ENCODE data around the gene SLC18A3. TPM values are rescaled to one million over a fixed set of nuclear protein-coding genes. Genes with fewer than 3 reads are reported as not detected.

The SLC18A3 gene
- total RNA-seq, 2 experiments from 2014 or later, result not detected

DNA sequence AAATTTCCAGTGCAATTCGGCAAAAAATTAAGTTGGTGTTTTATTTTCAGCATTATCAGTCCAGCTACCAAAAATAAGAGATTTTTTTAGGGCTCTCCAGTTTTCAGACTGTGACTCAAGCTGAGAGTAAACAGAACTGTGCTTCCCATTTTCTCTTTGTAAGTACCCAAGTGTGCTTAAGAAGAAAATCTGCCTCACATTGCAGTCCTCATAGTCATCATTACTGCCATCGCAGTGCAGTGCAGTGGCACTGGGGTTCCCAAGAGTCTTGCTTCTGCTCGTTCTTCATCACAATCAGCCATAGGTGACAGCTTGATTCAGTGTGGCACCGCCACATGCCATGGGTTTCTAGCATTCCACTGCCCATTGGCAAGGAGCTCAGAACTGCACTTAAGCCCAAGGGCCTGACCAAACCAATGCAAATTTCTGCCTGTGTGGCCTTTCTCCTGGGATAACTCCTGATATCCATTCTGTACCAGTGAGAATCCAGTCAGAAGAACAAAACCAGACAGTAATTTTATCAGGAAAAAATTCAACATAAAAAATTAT lies 45.6 kb upstream of the SLC18A3 start:
- Histone ChIP-seq H3K4me1 (ENCODE audit: insufficient read depth, low read length) (no peaks in the 10 kb centered on the region), H3K27ac (ENCODE audit: low read depth in 1 of 2, low read length in 2 of 2) (no peak overlapping the region), H3K4me3 (ENCODE audit: low read length) (no peak overlapping the region), H3K9me3 (ENCODE audit: control insufficient read depth in 1 of 2, insufficient read depth in 1 of 2, low read length in 2 of 2) (no peaks in the 10 kb centered on the region), H3K27me3 (ENCODE audit: control insufficient read depth in 1 of 2, insufficient read depth in 2 of 2, low read length in 2 of 2) (peaks cover 0 to 20% of the 10 kb centered on the region in 2 experiments), H3K36me3 (ENCODE audit: insufficient read depth, low read length) (no peaks in the 10 kb centered on the region)
- Mint-ChIP-seq H3K27me3 (peaks cover 45% of the 10 kb centered on the region), H3K4me1 (ENCODE audit: low read depth) (no peaks in the 10 kb centered on the region), H3K27ac (no peak overlapping the region), H3K4me3 (no peak overlapping the region), H3K9me3 (no peaks in the 10 kb centered on the region), H3K36me3 (ENCODE audit: low read depth) (no peaks in the 10 kb centered on the region)
- TF ChIP-seq CTCF (IDR thresholded peaks at IDR 0.05), result no peak
- no peak for DNase-seq
- intact Hi-C loops (cut with DNase I, micrococcal nuclease), result no loop called here
- ATAC-seq (ENCODE audit: poor library complexity), result no peak
- POLR2A ChIA-PET, result no interaction called here
- CTCF ChIA-PET, result no interaction called here

DNA sequence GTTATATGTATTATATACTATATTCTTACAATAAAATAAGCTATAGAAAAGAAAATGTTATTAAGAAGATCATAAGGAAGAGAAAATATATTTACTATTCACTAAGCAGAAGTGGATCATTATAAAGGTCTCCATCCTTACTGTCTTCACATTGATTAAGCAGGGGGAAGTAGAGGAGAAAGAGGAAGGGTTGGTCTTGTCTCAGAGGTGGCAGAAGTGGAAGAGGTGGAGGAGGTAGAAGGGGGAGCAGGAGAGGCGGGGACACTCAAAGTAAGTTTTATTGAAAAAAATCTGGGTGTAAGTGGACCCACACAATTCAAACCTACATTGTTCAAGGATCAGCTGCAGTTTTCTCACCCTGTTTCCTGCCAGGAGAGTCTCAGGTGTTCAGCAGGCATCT lies 42.3 kb upstream of the SLC18A3 start:
- no peaks in the 10 kb centered on the region for H3K36me3 Mint-ChIP-seq (ENCODE audit: low read depth)
- H3K4me1 Mint-ChIP-seq (ENCODE audit: low read depth), result no peaks in the 10 kb centered on the region
- H3K4me1 ChIP-seq (ENCODE audit: insufficient read depth, low read length), result no peaks in the 10 kb centered on the region
- POLR2A ChIA-PET, result no interaction called here
- no peak for TF ChIP-seq CTCF (IDR thresholded peaks at IDR 0.05)
- no peak for DNase-seq
- intact Hi-C loops (cut with DNase I, micrococcal nuclease), result no loop called here
- CTCF ChIA-PET, result no interaction called here
- H3K27me3 ChIP-seq (ENCODE audit: control insufficient read depth in 1 of 2, insufficient read depth in 2 of 2, low read length in 2 of 2), result peaks cover 0 to 18% of the 10 kb centered on the region in 2 experiments
- H3K27ac Mint-ChIP-seq, result no peak overlapping the region
- H3K9me3 ChIP-seq (ENCODE audit: control insufficient read depth in 1 of 2, insufficient read depth in 1 of 2, low read length in 2 of 2), result no peaks in the 10 kb centered on the region
- H3K4me3 Mint-ChIP-seq, result no peak overlapping the region
- H3K4me3 ChIP-seq (ENCODE audit: low read length), result no peak overlapping the region
- H3K27ac ChIP-seq (ENCODE audit: low read depth in 1 of 2, low read length in 2 of 2), result no peak overlapping the region
- no peaks in the 10 kb centered on the region for H3K36me3 ChIP-seq (ENCODE audit: insufficient read depth, low read length)
- H3K27me3 Mint-ChIP-seq, result peaks cover 32% of the 10 kb centered on the region
- ATAC-seq (ENCODE audit: poor library complexity), result no peak
- no peaks in the 10 kb centered on the region for H3K9me3 Mint-ChIP-seq

GRCh38 chr10:49568235-49568634 lies 41.9 kb upstream of the SLC18A3 start:
- H3K27ac Mint-ChIP-seq, result no peak overlapping the region

More at GRCh38 chr10:49568235-49568634, 41.9 kb upstream of the SLC18A3 start:
- CTCF ChIA-PET, result no interaction called here
- Histone ChIP-seq H3K4me3 (ENCODE audit: low read length) (no peak overlapping the region), H3K27me3 (ENCODE audit: control insufficient read depth in 1 of 2, insufficient read depth in 2 of 2, low read length in 2 of 2) (peaks cover 0 to 17% of the 10 kb centered on the region in 2 experiments), H3K9me3 (ENCODE audit: control insufficient read depth in 1 of 2, insufficient read depth in 1 of 2, low read length in 2 of 2) (no peaks in the 10 kb centered on the region), H3K36me3 (ENCODE audit: insufficient read depth, low read length) (no peaks in the 10 kb centered on the region), H3K4me1 (ENCODE audit: insufficient read depth, low read length) (no peaks in the 10 kb centered on the region), H3K27ac (ENCODE audit: low read depth in 1 of 2, low read length in 2 of 2) (no peak overlapping the region)
- no peak for TF ChIP-seq CTCF (IDR thresholded peaks at IDR 0.05)
- H3K4me3 Mint-ChIP-seq, result no peak overlapping the region
- POLR2A ChIA-PET, result no interaction called here
- intact Hi-C loops (cut with DNase I, micrococcal nuclease), result no loop called here
- peaks cover 29% of the 10 kb centered on the region for H3K27me3 Mint-ChIP-seq
- DNase-seq (no peak), ATAC-seq (ENCODE audit: poor library complexity) (no peak)
- H3K36me3 Mint-ChIP-seq (ENCODE audit: low read depth), result no peaks in the 10 kb centered on the region
- no peaks in the 10 kb centered on the region for H3K4me1 Mint-ChIP-seq (ENCODE audit: low read depth)
- no peaks in the 10 kb centered on the region for H3K9me3 Mint-ChIP-seq
